ENCODE results near the gene DIP2B.

DNA sequence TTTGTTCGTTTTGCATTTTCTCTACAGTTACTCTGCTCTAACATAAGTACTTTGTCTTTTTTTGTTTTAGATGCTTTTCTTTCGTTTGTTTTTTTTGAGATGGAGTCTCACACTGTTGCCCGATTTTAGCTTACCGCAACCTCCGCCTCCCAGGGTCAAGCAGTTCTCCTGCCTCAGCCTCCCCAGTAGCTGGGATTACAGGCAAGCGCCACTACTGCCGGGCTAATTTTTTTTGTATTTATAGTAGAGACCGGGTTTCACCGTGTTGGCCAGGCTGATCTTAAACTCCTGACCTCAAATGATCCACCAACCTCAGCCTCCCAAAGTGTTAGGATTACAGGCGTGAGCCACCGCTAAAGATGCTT is 2.7 kb downstream of the DIP2B start:
- no peak for TF ChIP-seq EZH2 (IDR thresholded peaks at IDR 0.05; ENCODE audit: low read length, missing control alignments)
- no peak for TF ChIP-seq CTCF (conservative IDR thresholded peaks at IDR 0.05 in 1 of 2, IDR thresholded peaks at IDR 0.05 in 1 of 2; ENCODE audit: low read depth in 1 of 2, low read length in 2 of 2)
